Measurements from ENCODE around the gene SPTBN4. TPM values are rescaled to one million over a fixed set of nuclear protein-coding genes. Genes with fewer than 3 reads are reported as not detected.

Gene SPTBN4
- total RNA-seq, 4 donors from 2014 or later = 4.7 to 9.4 (median 5.9) TPM

DNA sequence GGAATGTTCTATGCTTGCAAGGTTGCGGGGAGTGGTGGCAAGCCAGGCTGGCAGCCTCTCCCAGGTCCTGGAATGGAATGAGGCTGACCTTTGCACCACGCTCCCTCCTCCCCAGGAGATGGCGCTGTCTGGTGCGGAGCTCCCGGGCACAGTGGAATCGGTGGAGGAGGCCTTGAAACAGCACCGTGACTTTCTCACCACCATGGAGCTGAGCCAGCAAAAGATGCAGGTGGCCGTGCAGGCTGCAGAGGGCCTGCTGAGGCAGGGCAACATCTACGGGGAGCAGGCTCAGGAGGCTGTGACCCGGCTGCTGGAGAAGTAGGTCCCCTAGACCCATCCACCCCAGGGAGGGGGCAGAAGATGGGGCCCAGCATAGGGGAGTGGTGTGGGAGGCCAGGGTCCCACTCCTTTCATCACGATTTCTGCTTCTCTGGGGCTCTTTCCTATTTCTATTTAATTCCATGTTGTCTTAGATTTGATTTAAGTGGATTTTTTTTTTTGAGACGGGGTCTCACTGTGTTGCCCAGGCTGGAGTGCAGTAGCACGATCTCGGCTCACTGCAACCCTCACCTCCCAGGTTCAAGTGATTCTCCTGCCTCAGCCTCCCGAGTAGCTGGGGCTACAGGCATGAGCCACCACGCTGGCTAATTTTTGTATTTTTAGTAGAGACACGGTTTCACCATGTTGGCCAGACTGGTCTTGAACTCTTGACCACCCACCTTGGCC lies 56.7 kb downstream of the SPTBN4 start:
- no peak overlapping the region for H3K4me3 ChIP-seq
- ATAC-seq = peak; percentile 51

DNA sequence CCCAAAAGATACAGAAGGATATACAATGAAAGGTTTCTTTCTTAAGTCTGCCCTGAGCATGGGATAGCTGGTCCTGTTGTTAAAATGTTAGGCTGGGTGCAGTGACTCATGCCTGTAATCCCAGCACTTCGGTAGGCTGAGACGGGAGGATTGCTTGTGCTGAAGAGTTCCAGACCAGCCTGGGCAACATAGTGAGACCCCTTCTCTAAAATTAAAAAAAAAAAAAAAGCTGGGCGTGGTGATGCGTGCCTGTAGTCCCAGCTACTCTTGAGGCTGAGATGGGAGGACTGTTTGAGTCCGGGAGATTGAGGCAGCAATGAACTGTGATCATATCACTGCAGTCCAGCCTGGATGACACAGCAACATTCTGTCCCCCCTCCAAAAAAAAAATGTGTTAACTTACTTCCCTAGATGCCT lies 57.3 kb downstream of the SPTBN4 start:
- H3K36me3 ChIP-seq = no peaks in the 10 kb centered on the region
- H3K4me1 ChIP-seq = peaks cover 0 to 19% (median 0%) of the 10 kb centered on the region in 3 donors
- TF ChIP-seq POLR2A (IDR thresholded peaks at IDR 0.05) (no peak), POLR2AphosphoS5 (IDR thresholded peaks at IDR 0.05) (no peak), EP300 (IDR thresholded peaks at IDR 0.05) (no peak)
- TF ChIP-seq, protein P1, sequence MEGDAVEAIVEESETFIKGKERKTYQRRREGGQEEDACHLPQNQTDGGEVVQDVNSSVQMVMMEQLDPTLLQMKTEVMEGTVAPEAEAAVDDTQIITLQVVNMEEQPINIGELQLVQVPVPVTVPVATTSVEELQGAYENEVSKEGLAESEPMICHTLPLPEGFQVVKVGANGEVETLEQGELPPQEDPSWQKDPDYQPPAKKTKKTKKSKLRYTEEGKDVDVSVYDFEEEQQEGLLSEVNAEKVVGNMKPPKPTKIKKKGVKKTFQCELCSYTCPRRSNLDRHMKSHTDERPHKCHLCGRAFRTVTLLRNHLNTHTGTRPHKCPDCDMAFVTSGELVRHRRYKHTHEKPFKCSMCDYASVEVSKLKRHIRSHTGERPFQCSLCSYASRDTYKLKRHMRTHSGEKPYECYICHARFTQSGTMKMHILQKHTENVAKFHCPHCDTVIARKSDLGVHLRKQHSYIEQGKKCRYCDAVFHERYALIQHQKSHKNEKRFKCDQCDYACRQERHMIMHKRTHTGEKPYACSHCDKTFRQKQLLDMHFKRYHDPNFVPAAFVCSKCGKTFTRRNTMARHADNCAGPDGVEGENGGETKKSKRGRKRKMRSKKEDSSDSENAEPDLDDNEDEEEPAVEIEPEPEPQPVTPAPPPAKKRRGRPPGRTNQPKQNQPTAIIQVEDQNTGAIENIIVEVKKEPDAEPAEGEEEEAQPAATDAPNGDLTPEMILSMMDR (IDR thresholded peaks at IDR 0.05) = no peak
- no peak overlapping the region for H3K27ac ChIP-seq
- WGBS, 2 donors (ENCODE audit: low coverage in 1 of 2) = 77 to 94% methylated on average over 5 of the region's 5 CpGs
- no peak for ATAC-seq
- no peak overlapping the region for H3K4me3 ChIP-seq
- H3K27me3 ChIP-seq = peaks cover 19% of the 10 kb centered on the region
- no peaks in the 10 kb centered on the region for H3K9me3 ChIP-seq

More for the DNA sequence above, 56.7 kb downstream of the SPTBN4 start:
- 69 to 83% methylated on average over 3 to 9 of the region's 17 CpGs for WGBS, 2 donors (ENCODE audit: low coverage in 1 of 2)
- Histone ChIP-seq H3K4me1 (peaks cover 0 to 15% (median 0%) of the 10 kb centered on the region in 3 donors), H3K36me3 (no peaks in the 10 kb centered on the region), H3K9me3 (no peaks in the 10 kb centered on the region), H3K27ac (no peak overlapping the region), H3K27me3 (peaks cover 21% of the 10 kb centered on the region)
- no peak for TF ChIP-seq EP300 (IDR thresholded peaks at IDR 0.05)
- TF ChIP-seq, protein P1 (IDR thresholded peaks at IDR 0.05) = peak in 1 of 4 experiments; percentile 41

DNA sequence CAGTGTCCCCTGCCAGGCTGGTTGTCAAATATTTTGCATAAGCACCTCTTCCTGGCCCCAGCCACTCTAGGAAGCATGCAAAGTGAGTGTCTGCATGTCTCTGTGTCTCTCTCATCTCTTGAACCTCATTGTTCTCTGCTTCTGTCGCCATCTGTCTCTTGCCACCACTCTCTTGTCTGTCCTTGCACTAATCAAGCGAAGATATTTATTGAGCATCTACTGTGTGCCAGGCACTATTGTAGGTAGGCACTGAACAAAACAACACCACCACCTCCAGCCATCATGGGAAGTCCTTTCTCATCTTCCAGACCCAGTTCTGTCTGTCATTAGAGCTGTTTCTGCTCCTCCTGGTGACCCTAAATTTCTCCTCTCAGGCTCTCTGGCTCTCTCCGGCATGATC lies 57.9 kb downstream of the SPTBN4 start:
- H3K27ac ChIP-seq = no peak overlapping the region
- H3K36me3 ChIP-seq = no peaks in the 10 kb centered on the region
- peaks cover 14% of the 10 kb centered on the region for H3K27me3 ChIP-seq
- H3K9me3 ChIP-seq = no peaks in the 10 kb centered on the region
- ATAC-seq = no peak
- H3K4me3 ChIP-seq = no peak overlapping the region
- peaks cover 0 to 19% (median 2%) of the 10 kb centered on the region in 3 donors for H3K4me1 ChIP-seq
- WGBS, 2 donors (ENCODE audit: low coverage in 1 of 2) = 70 to 100% methylated on average over 1 to 2 of the region's 3 CpGs
- TF ChIP-seq, protein P1 (IDR thresholded peaks at IDR 0.05) = no peak
- TF ChIP-seq POLR2A (IDR thresholded peaks at IDR 0.05) = no peak
- no peak for TF ChIP-seq POLR2AphosphoS5 (IDR thresholded peaks at IDR 0.05)
- no peak for TF ChIP-seq EP300 (IDR thresholded peaks at IDR 0.05)

DNA sequence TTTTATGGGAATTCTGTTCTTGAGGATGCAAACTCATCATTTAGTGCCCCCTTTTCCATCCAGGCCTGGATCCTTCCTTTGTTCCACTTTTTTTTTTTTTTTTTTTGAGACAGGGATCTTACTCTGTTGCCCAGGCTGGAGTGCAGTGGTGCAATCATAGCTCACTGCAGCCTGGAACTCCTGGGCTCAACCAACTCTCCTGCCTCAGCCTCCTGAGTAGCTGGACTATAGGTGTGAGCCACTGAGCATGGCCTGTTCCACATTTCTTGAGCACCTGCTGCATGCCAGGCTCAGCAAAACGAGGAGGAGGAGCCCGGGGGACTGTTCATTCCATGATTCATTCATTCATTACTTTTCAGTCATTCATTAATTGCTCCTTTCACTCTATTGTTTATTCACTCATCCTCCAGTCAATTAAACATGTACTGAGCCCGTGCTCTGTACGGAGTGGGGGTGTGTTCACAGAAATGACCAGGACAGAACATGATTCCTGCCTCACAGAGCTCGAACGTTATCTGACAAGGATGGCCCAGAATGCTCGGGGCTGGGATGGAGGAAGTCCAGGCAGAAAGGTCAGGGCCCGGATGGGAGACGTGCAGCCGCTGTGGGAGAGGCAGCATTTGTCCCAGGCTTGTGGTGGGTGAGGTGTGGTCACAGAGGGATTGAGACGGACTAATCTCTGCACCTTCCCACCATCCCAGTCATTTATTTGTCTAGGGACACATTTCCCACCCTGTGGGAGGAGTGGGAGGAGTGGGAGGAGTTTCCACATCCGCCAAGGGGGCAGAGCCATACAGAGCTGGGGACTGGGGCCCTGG lies 58.6 kb downstream of the SPTBN4 start:
- Histone ChIP-seq H3K27me3 (peaks cover 13% of the 10 kb centered on the region), H3K27ac (no peak overlapping the region), H3K36me3 (no peaks in the 10 kb centered on the region), H3K4me1 (peaks cover 0 to 22% (median 7%) of the 10 kb centered on the region in 3 donors), H3K4me3 (no peak overlapping the region), H3K9me3 (no peaks in the 10 kb centered on the region)
- no peak for ATAC-seq
- TF ChIP-seq, protein P1 (IDR thresholded peaks at IDR 0.05) = no peak
- TF ChIP-seq POLR2AphosphoS5 (IDR thresholded peaks at IDR 0.05) = no peak
- no peak for TF ChIP-seq POLR2A (IDR thresholded peaks at IDR 0.05)
- no peak for TF ChIP-seq EP300 (IDR thresholded peaks at IDR 0.05)
- 36% methylated on average over 11 of the region's 12 CpGs; no CpG with 5 or more reads in 1 of the 2 donors for WGBS, 2 donors (ENCODE audit: low coverage in 1 of 2)

Measured in gastroesophageal sphincter (tissue), 4 donors.